Panc1 (cell line): ENCODE measurements around the gene BRAF.
"Not testable (repeated sequence)": the region's sequence is repeated elsewhere in the genome, so short reads cannot be mapped to it uniquely, and the experiment has no call there.

Experiments
- CTCF ChIP-seq: fragments of 450-650 bp; IDR thresholded peaks from 2 replicates; pipeline ENCODE4 v1.5.1; 2017; ENCODE audit warnings: mild to moderate bottlenecking
- TF ChIP-seq, protein P1 (sequence below), 2 experiments: IDR thresholded peaks; 2 replicates each; pipeline ENCODE4 v1.6.1; 2011 to 2012; ENCODE audit warnings: low read depth in 2 of 2, control low read depth in 1 of 2, low read length in 1 of 2, mild to moderate bottlenecking in 1 of 2, moderate library complexity in 1 of 2; ENCODE audit not compliant: insufficient read depth in 1 of 2

- TF ChIP-seq CTCF = not testable (repeated sequence)
- TF ChIP-seq, protein P1, sequence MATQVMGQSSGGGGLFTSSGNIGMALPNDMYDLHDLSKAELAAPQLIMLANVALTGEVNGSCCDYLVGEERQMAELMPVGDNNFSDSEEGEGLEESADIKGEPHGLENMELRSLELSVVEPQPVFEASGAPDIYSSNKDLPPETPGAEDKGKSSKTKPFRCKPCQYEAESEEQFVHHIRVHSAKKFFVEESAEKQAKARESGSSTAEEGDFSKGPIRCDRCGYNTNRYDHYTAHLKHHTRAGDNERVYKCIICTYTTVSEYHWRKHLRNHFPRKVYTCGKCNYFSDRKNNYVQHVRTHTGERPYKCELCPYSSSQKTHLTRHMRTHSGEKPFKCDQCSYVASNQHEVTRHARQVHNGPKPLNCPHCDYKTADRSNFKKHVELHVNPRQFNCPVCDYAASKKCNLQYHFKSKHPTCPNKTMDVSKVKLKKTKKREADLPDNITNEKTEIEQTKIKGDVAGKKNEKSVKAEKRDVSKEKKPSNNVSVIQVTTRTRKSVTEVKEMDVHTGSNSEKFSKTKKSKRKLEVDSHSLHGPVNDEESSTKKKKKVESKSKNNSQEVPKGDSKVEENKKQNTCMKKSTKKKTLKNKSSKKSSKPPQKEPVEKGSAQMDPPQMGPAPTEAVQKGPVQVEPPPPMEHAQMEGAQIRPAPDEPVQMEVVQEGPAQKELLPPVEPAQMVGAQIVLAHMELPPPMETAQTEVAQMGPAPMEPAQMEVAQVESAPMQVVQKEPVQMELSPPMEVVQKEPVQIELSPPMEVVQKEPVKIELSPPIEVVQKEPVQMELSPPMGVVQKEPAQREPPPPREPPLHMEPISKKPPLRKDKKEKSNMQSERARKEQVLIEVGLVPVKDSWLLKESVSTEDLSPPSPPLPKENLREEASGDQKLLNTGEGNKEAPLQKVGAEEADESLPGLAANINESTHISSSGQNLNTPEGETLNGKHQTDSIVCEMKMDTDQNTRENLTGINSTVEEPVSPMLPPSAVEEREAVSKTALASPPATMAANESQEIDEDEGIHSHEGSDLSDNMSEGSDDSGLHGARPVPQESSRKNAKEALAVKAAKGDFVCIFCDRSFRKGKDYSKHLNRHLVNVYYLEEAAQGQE (IDR thresholded peaks at IDR 0.05; ENCODE audit: insufficient read depth in 1 of 2, low read depth in 2 of 2, low read length in 1 of 2) = not testable (repeated sequence)
These were observed 107.3 kb downstream of the BRAF start for GRCh38 chr7:140817383-140817782.
